ENCODE measurements around the gene NSA2. TPM values are rescaled to one million over a fixed set of nuclear protein-coding genes. Genes with fewer than 3 reads are reported as not detected.

The NSA2 gene
- total and polyA plus RNA-seq, 9 of the 15 experiments (the other 6 are each of a cell fraction or from before 2014, with no cell fraction given) = 60.2 to 246 (median 183) TPM

GRCh38 chr5:74766849-74767578 lies at the start of gene NSA2, which contains the start of gene GFM2 (continued):
- TF ChIP-seq CTCF (IDR thresholded peaks at IDR 0.05 in 2 of 3, conservative IDR thresholded peaks at IDR 0.05 in 1 of 3; ENCODE audit: insufficient read depth in 2 of 3, low read depth in 1 of 3, low read length in 3 of 3) (no peak), ZBTB7A (IDR thresholded peaks at IDR 0.05; ENCODE audit: borderline replicate concordance, control insufficient read depth, low read depth, low read length) (peak; percentile 82), ZNF253 (CRISPR knock-in tag; conservative IDR thresholded peaks at IDR 0.05) (no peak), SUPT5H (IDR thresholded peaks at IDR 0.05) (peak; percentile 91), ZNF436 (CRISPR knock-in tag; IDR thresholded peaks at IDR 0.05) (no peak), ZNF174 (CRISPR knock-in tag; IDR thresholded peaks at IDR 0.05) (no peak), KLF1 (tag; IDR thresholded peaks at IDR 0.05) (peak; percentile 56; the same call in 1 of the 2 replicates), KDM5B (IDR thresholded peaks at IDR 0.05; ENCODE audit: insufficient replicate concordance, low read depth, low read length) (peak; percentile 79), OTX1 (CRISPR knock-in tag; IDR thresholded peaks at IDR 0.05) (peak; percentile 84), UBTF (IDR thresholded peaks at IDR 0.05; ENCODE audit: borderline replicate concordance in 1 of 2, low read depth in 2 of 2, low read length in 2 of 2) (peak; percentile 85 to 91; a peak in 3 of 4 replicates), RB1 (IDR thresholded peaks at IDR 0.05; ENCODE audit: low read depth) (peak; percentile 88), ID3 (CRISPR knock-in tag; IDR thresholded peaks at IDR 0.05) (no peak), ID3 (tag; IDR thresholded peaks at IDR 0.05) (peak; percentile 82), TBL1XR1 (IDR thresholded peaks at IDR 0.05; ENCODE audit: low read length in 2 of 2) (0 out of 4 replicates have a peak, but pooled peaks of 1 of the 2 experiments have one; percentile 11), E2F1 (CRISPR knock-in tag; IDR thresholded peaks at IDR 0.05) (peak; percentile 47; the same call in 1 of the 2 replicates), NR2C2 (CRISPR knock-in tag; IDR thresholded peaks at IDR 0.05) (peak; percentile 79), NR2C2 (tag; IDR thresholded peaks at IDR 0.05) (peak; percentile 89), PTTG1 (tag; IDR thresholded peaks at IDR 0.05; ENCODE audit: low read depth) (no peak), MAZ (CRISPR knock-in tag; conservative IDR thresholded peaks at IDR 0.05 in 1 of 2, IDR thresholded peaks at IDR 0.05 in 1 of 2) (peak; percentile 59 to 91; a peak in 3 of 4 replicates), NRF1 (conservative IDR thresholded peaks at IDR 0.05 in 1 of 2, IDR thresholded peaks at IDR 0.05 in 1 of 2) (0 out of 4 replicates have a peak, but pooled peaks of 1 of the 2 experiments have one; percentile 12)

Measured in K562 (cell line).